ENCODE data around the gene AMY1C.
"Not testable (repeated sequence)": the region's sequence is repeated elsewhere in the genome, so short reads cannot be mapped to it uniquely, and the experiment has no call there.

Gene AMY1C

GRCh38 chr1:103749598-103749997 lies at the start of gene AMY1C:
Gene AMY1C, plus strand, starts transcription at chr1:103749898. Its CDS starts 572 bp downstream, at chr1:103750470.
- not testable (repeated sequence) for DNase-seq

- DNase-seq: not testable (repeated sequence)
Observed at GRCh38 chr1:103700669-103701068, 49.0 kb upstream of the AMY1C start.

DNA sequence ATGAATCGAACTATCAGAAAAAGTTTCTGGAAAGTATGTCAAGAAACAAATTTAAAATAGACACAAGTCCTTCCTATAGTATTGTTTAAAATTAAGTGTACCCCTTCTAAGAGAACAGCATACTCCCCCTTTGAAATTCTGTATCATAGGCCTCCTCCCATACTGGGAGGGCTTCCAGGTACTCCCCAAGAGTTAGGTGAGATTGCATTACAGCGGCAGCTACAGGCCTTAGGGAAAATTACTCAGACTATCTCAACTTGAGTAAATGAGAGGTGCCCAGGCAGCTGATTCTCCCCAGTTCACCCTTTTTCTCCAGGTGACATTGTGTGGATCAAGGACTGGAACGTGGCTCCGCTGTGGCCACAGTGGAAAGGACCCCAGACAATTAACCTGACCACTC lies 48.4 kb upstream of the AMY1C start:
- not testable (repeated sequence) for DNase-seq

DNA sequence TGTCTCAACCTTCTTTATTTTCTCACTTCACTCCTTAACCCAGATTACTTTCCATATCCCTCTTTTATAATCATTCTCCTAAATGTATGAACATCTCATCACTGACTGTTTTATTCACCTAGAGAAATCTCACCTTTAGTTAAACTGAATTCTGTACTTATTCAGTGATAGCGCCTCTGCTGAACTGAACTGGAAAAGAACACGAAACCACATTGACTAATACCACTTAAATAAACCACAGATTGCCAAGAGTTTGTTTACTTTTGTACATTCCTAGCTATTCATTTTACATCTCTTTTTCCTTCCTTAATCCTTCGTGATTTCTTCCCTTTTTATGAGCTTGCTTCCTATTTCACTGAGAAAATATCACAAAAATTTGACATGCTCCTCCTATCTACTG lies 42.0 kb upstream of the AMY1C start:
- not testable (repeated sequence) for DNase-seq

DNA sequence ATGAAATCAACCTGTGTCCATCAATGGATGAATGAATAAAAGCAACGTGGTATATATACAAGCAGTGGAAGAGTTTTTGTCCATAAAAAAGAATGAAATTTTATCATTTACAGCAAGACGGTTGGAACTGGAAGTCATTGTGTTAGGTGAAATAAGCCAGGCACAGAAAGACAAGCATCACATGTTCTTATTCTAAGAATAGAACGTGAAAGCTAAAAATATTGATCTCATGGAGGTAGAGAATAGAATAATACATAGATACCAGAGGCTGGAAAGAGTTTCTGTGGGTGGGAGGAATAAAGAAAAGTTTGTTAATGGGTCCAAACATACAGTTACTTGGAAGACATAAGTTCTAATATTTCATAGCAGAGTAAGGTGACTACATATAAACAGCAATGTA lies 39.3 kb upstream of the AMY1C start:
- DNase-seq: not testable (repeated sequence)

DNA sequence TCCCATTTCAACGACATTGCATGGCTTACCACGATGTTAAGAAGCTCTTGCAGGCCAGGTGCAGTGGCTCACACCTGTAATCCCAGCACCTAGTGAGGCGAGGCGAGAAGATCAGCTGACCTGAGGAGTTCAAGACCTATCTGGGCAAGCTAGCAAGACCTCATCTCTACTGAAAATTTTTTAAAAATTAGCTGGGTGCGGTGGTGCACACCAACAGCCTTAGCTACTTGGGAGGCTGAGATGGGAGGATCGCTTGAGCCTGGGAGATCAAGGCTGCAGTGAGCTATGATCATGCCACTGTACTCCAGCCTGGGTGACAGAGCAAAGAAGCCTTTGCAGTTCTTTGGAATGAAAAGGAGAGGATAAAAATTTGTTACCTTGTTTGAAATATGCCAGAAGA lies 32.3 kb upstream of the AMY1C start:
- DNase-seq: not testable (repeated sequence)

DNA sequence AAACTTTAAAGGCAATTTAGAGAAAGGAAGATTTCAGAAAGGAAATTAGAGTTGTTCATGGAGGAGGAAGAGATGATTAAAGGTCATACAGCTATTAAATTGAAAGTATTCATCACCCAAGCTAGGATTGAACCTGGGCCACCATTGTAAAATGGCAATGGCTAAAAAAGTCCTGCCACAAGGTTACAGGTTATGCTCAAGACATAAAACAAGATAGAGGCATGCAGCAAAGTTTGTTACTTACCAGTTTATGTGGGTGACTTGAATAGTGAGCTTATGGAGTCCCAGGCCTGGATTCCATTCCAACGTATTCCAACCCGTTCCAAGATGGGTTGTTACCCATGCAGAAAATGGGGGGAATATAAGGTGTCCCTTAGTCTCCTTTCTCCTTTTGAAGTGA lies 28.2 kb upstream of the AMY1C start:
- DNase-seq: not testable (repeated sequence)

- DNase-seq: not testable (repeated sequence)
Observed at GRCh38 chr1:103735334-103735733, 14.4 kb upstream of the AMY1C start.

DNA sequence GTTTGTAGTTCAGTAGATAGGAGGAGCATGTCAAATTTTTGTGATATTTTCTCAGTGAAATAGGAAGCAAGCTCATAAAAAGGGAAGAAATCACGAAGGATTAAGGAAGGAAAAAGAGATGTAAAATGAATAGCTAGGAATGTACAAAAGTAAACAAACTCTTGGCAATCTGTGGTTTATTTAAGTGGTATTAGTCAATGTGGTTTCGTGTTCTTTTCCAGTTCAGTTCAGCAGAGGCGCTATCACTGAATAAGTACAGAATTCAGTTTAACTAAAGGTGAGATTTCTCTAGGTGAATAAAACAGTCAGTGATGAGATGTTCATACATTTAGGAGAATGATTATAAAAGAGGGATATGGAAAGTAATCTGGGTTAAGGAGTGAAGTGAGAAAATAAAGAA lies 11.7 kb upstream of the AMY1C start:
- not testable (repeated sequence) for DNase-seq

- DNase-seq: not testable (repeated sequence)
Observed at GRCh38 chr1:103744449-103744848, 5.2 kb upstream of the AMY1C start.

DNA sequence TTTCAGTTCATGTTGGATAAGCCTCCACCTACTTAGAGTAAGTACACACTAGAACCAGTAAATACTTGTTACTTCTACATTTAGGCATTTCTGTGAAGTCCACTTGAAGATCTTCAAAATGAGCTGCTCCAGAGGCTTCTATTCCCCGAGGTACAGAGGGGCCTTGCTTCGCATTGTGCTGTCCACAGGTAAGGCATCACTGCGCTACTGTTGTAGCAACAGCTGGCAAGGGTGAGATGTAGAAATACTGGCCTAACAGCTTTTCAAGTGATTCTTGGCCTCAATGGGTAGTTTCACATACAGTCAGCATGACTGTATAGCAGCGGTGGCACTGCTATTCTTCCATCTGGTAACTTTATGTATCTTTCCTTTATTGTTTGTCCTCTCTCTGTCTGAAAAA lies 4.7 kb upstream of the AMY1C start:
- not testable (repeated sequence) for DNase-seq

- not testable (repeated sequence) for DNase-seq
Observed at GRCh38 chr1:103748273-103748672, 1.4 kb upstream of the AMY1C start.

DNA sequence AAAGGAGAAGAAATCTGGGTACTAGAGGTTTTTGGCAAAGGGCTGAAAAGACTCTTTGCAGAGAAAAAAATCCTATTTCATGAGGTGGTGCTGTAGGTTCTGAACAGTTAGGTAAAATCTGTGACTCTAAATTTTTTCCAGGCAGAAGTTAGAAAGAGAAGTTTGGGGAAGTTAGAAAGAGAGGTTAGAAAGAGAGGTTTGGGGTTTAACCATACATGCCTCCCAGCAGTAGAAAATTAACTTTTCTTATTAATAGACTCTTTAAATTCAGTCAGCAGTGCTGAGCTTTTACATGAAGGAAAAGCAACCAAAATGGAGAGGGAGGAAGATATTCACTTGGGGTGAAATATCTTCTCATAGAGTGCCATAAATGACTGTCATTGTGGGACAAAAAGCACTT lies 12.2 kb downstream of the AMY1C start:
- no peak for DNase-seq

- DNase-seq: no peak
Observed at GRCh38 chr1:103779932-103780331, 30.2 kb downstream of the AMY1C start.

DNA sequence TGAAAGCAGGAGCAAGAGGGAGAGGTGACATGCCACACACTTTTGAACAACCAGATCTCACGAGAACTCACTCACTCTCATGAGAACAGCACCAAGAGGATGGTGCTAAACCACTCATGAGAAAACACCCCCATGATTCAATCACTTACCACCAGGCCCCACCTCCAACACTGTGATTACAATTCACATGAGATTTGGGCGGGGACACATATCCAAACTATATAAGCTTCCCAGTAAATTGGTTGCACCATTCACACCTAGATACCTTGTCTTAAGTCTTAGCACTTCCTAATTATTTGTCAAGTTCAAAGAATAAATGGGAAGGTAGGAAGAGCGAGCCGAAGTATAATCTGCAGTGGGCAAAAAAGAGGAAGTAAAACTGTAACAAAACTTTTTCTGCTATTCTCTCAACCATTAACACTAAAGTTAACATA lies 34.3 kb downstream of the AMY1C start:
- DNase-seq: no peak

GRCh38 chr1:103788377-103788776 lies 38.7 kb downstream of the AMY1C start:
- peak; percentile 3 for DNase-seq

DNA sequence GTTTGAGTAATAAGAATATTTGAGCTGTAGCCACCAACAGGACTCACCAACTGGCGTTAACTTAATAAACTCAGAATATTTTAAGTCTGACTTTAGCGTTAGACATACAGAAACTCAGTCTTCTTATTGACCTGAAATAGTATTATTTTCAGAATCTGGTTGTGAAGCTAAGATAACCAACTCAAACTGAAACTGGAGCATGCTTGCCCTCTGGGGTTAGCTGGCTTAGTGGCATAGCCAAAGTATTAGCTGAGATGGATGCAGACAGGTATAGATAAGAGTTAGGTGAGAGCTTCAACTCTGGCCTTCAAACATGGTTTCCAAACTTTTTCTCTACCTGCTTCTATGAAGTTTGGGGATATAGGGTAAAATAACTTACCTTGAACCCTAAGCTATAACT lies 40.5 kb downstream of the AMY1C start:
- DNase-seq: no peak

Data from suppressor macrophage treated with lipopolysaccharide for 4 hours (primary cell).